Measurements from ENCODE around the gene NOS1AP.

The NOS1AP gene

GRCh38 chr1:162364498-162364897, 295.0 kb downstream of the NOS1AP start:
- H3F3A ChIP-seq (ENCODE audit: low read depth) = no peaks in the 10 kb centered on the region
- H3K4me2 ChIP-seq (ENCODE audit: low read depth, low read length, poor library complexity, severe bottlenecking) = no peak overlapping the region
- H2AFZ ChIP-seq (ENCODE audit: low read length) = no peak overlapping the region
- H3K9me2 ChIP-seq (replicated peaks; ENCODE audit: low read depth, low read length) = no peaks in the 10 kb centered on the region
- no peak overlapping the region for H3K4me3 ChIP-seq (ENCODE audit: low read length, poor library complexity, severe bottlenecking)
- H4K20me1 ChIP-seq (ENCODE audit: insufficient read depth, low read length, poor library complexity, severe bottlenecking) = no peaks in the 10 kb centered on the region
- H3K36me3 ChIP-seq (ENCODE audit: insufficient read depth, low read length) = no peaks in the 10 kb centered on the region
- no peak overlapping the region for H3K9ac ChIP-seq (ENCODE audit: low read depth, low read length, poor library complexity, severe bottlenecking)
- no peaks in the 10 kb centered on the region for H3K79me2 ChIP-seq (ENCODE audit: insufficient read depth, low read length)
- no peaks in the 10 kb centered on the region for H3K9me3 ChIP-seq (ENCODE audit: insufficient read depth, low read depth, low read length)
- no peaks in the 10 kb centered on the region for H3K27me3 ChIP-seq (ENCODE audit: insufficient read depth, low read length, poor library complexity, severe bottlenecking)
- H3K4me1 ChIP-seq (ENCODE audit: insufficient read depth, low read length, poor library complexity, severe bottlenecking) = no peaks in the 10 kb centered on the region
- no peak for TF ChIP-seq EZH2phosphoT487 (IDR thresholded peaks at IDR 0.05; ENCODE audit: borderline replicate concordance)
- no peak for TF ChIP-seq CTCF (conservative IDR thresholded peaks at IDR 0.05; ENCODE audit: low read length)

GRCh38 chr1:162365284-162366020, 296.0 kb downstream of the NOS1AP start:
- Histone ChIP-seq H3K4me3 (ENCODE audit: low read length, poor library complexity, severe bottlenecking) (no peak overlapping the region), H3K27me3 (ENCODE audit: insufficient read depth, low read length, poor library complexity, severe bottlenecking) (no peaks in the 10 kb centered on the region), H3F3A (ENCODE audit: low read depth) (no peaks in the 10 kb centered on the region), H3K4me1 (ENCODE audit: insufficient read depth, low read length, poor library complexity, severe bottlenecking) (no peaks in the 10 kb centered on the region), H3K9ac (ENCODE audit: low read depth, low read length, poor library complexity, severe bottlenecking) (no peak overlapping the region), H3K36me3 (ENCODE audit: insufficient read depth, low read length) (no peaks in the 10 kb centered on the region), H3K4me2 (ENCODE audit: low read depth, low read length, poor library complexity, severe bottlenecking) (no peak overlapping the region), H4K20me1 (ENCODE audit: insufficient read depth, low read length, poor library complexity, severe bottlenecking) (no peaks in the 10 kb centered on the region), H3K79me2 (ENCODE audit: insufficient read depth, low read length) (no peaks in the 10 kb centered on the region), H3K9me2 (replicated peaks; ENCODE audit: low read depth, low read length) (no peaks in the 10 kb centered on the region), H3K9me3 (ENCODE audit: insufficient read depth, low read depth, low read length) (no peaks in the 10 kb centered on the region), H2AFZ (ENCODE audit: low read length) (no peak overlapping the region)
- TF ChIP-seq EZH2phosphoT487 (IDR thresholded peaks at IDR 0.05; ENCODE audit: borderline replicate concordance) (no peak), CTCF (conservative IDR thresholded peaks at IDR 0.05; ENCODE audit: low read length) (no peak)

GRCh38 chr1:162366149-162366548, 296.7 kb downstream of the NOS1AP start:
- no peak for TF ChIP-seq CTCF (conservative IDR thresholded peaks at IDR 0.05; ENCODE audit: low read length)
- no peak for TF ChIP-seq EZH2phosphoT487 (IDR thresholded peaks at IDR 0.05; ENCODE audit: borderline replicate concordance)

More at GRCh38 chr1:162366149-162366548, 296.7 kb downstream of the NOS1AP start:
- Histone ChIP-seq H3K9ac (ENCODE audit: low read depth, low read length, poor library complexity, severe bottlenecking) (no peak overlapping the region), H3K4me1 (ENCODE audit: insufficient read depth, low read length, poor library complexity, severe bottlenecking) (no peaks in the 10 kb centered on the region), H3K27me3 (ENCODE audit: insufficient read depth, low read length, poor library complexity, severe bottlenecking) (no peaks in the 10 kb centered on the region), H2AFZ (ENCODE audit: low read length) (no peak overlapping the region), H3F3A (ENCODE audit: low read depth) (no peaks in the 10 kb centered on the region), H3K79me2 (ENCODE audit: insufficient read depth, low read length) (no peaks in the 10 kb centered on the region), H3K4me2 (ENCODE audit: low read depth, low read length, poor library complexity, severe bottlenecking) (no peak overlapping the region), H3K36me3 (ENCODE audit: insufficient read depth, low read length) (no peaks in the 10 kb centered on the region), H3K9me2 (replicated peaks; ENCODE audit: low read depth, low read length) (no peaks in the 10 kb centered on the region), H3K9me3 (ENCODE audit: insufficient read depth, low read depth, low read length) (no peaks in the 10 kb centered on the region), H4K20me1 (ENCODE audit: insufficient read depth, low read length, poor library complexity, severe bottlenecking) (no peaks in the 10 kb centered on the region), H3K4me3 (ENCODE audit: low read length, poor library complexity, severe bottlenecking) (no peak overlapping the region)
